Measurements from ENCODE around the gene PPFIA2.
A peak's percentile ranks its signal among the peaks of the same experiment; 100 is the strongest.

The PPFIA2 gene

DNA sequence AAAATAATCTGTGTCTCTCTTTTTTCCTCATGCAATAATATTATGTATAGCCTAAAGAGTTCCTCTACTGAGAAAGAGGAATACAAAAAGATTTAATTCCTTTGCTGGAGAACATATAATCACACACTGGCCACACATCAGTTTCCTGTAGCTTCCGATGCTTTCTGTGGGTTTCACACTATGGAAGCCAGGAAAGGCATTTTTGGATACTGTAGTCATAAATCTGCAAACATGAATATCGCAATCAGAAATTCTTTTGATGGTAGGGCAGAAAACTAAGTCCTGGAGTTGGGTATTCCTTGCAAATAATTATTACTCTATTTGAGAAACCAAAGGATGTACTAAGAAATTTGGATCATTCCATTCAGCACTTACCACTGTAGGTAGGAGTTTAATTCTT lies 421.3 kb downstream of the PPFIA2 start:
- H3K27ac ChIP-seq, result no peak overlapping the region
- TF ChIP-seq ZFX (IDR thresholded peaks at IDR 0.05; ENCODE audit: borderline replicate concordance), result no peak
- TF ChIP-seq, protein P1, sequence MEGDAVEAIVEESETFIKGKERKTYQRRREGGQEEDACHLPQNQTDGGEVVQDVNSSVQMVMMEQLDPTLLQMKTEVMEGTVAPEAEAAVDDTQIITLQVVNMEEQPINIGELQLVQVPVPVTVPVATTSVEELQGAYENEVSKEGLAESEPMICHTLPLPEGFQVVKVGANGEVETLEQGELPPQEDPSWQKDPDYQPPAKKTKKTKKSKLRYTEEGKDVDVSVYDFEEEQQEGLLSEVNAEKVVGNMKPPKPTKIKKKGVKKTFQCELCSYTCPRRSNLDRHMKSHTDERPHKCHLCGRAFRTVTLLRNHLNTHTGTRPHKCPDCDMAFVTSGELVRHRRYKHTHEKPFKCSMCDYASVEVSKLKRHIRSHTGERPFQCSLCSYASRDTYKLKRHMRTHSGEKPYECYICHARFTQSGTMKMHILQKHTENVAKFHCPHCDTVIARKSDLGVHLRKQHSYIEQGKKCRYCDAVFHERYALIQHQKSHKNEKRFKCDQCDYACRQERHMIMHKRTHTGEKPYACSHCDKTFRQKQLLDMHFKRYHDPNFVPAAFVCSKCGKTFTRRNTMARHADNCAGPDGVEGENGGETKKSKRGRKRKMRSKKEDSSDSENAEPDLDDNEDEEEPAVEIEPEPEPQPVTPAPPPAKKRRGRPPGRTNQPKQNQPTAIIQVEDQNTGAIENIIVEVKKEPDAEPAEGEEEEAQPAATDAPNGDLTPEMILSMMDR (IDR thresholded peaks at IDR 0.05), result no peak

DNA sequence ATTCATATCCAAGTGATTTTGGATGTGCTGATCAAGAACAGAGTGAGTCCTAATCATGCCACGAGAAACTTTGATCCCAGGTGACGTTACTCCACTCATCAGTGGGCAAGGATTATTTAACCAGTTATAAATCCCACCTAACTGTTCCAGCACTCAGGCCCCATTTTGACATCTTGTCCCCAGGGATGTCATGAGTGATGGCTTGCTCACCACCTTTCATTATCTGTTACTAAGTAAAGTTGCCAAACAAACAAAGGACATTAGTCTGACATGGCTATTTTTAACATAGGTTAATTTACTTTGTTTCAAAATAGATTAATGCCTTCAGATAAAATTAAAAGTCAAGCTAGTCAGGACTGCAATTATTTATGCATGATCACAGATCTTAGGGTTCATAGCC lies 425.3 kb downstream of the PPFIA2 start:
- no peak overlapping the region for H3K27ac ChIP-seq
- TF ChIP-seq, protein P1 (IDR thresholded peaks at IDR 0.05), result no peak
- TF ChIP-seq ZFX (IDR thresholded peaks at IDR 0.05; ENCODE audit: borderline replicate concordance), result no peak

DNA sequence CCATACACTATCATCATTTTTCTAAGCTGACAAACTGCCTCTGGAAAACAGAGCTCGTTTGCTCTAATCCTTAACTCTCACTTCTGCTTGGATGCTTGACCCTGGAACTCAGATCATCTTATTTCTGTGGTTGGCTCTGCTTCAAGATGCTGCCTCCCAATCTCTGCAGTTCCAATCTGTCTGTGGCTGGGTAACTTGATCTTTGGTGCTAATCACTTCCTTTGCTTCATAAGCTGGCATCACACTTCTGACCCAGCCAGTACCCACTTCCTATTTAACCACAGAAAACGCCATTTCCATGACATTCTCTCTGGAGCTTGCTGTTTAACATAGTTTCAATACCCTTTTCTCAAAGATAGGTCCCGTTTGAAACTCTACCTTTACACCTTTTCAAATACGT lies 427.1 kb downstream of the PPFIA2 start:
- TF ChIP-seq, protein P1 (IDR thresholded peaks at IDR 0.05), result no peak
- TF ChIP-seq ZFX (IDR thresholded peaks at IDR 0.05; ENCODE audit: borderline replicate concordance), result no peak
- no peak overlapping the region for H3K27ac ChIP-seq

DNA sequence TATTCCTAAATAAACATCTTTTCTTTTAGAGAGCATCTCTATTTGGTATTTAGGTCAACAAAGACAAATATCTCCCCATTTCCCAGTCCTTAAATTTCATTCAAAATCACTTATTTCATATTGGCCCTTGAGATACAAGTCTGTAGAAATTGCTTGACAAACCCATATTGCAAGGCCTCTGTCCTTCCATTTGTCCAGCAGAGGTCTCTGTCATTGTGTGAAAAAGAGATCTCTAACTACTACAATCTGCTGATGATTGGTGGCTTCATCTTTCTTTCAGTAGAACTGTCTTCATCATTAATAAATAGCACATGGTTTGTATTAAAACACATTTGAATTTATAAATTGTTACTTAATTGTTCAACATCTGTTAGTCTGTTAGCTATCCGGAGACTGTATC lies 428.7 kb downstream of the PPFIA2 start:
- TF ChIP-seq, protein P1 (IDR thresholded peaks at IDR 0.05), result peak; percentile 61
- no peak for TF ChIP-seq ZFX (IDR thresholded peaks at IDR 0.05; ENCODE audit: borderline replicate concordance)
- no peak overlapping the region for H3K27ac ChIP-seq

DNA sequence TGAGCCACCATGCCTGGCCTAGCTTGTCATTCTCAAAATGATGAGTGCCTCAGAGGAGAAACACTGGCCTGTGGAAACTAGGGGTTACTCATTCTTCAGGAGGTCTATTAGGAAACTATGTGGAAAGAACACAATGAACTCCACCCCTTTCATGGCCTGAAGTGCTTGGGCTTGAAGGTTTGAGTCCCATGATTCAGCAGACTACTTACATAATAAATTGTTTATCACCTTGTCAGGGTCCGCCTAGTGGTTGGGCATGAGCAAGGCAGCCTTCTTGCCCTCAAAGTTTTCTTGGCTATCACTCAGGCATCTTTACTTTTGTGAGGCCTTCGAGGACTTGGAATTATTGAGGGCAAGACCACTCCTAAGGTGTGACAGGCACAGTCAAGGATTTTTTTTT lies 430.1 kb downstream of the PPFIA2 start:
- no peak for TF ChIP-seq ZFX (IDR thresholded peaks at IDR 0.05; ENCODE audit: borderline replicate concordance)
- TF ChIP-seq, protein P1 (IDR thresholded peaks at IDR 0.05), result peak; percentile 68

DNA sequence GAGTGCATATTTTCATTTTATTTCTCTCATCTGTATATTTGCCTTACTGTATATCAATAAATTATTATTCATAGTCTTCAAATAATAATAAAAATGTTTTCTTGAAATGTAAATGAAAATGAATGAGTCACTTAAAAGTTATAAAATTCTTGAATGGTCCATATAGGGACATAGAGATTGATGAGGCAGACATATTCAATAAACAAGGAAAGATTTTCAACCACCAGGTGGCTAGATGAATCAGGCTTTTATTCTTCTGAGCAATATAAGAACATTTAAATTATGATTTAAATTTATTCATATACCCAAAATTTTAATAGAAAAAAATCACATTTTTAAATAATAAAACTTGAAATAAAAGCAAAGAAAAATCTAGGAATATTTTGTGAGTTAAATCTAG lies 431.7 kb downstream of the PPFIA2 start:
- no peak overlapping the region for H3K27ac ChIP-seq
- TF ChIP-seq ZFX (IDR thresholded peaks at IDR 0.05; ENCODE audit: borderline replicate concordance), result no peak
- TF ChIP-seq, protein P1 (IDR thresholded peaks at IDR 0.05), result no peak

More for the DNA sequence above, 430.1 kb downstream of the PPFIA2 start:
- no peak overlapping the region for H3K27ac ChIP-seq

DNA sequence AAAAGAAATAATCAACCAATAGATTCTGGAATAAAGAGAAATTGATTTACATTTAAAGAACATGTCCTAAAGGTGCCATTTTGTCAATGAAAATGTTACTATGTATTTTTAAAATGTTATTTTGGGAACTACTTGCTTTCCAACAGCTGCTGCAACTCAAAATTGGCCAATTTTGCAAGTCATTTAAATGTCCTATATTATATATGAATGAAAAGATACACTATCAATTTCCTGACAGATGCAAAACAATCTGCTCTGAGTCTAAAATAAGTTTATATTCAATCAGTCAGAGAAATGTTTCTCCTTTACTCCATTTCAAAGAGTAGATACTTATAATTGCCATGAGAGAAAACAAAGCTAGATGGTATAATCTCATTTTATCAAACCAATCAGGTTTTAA lies 434.1 kb downstream of the PPFIA2 start:
- TF ChIP-seq, protein P1 (IDR thresholded peaks at IDR 0.05), result no peak
- TF ChIP-seq ZFX (IDR thresholded peaks at IDR 0.05; ENCODE audit: borderline replicate concordance), result no peak
- no peak overlapping the region for H3K27ac ChIP-seq
